ENCODE results near the gene VANGL2. TPM values are rescaled to one million over a fixed set of nuclear protein-coding genes. Genes with fewer than 3 reads are reported as not detected.
A peak's percentile ranks its signal among the peaks of the same experiment; 100 is the strongest.

Gene VANGL2
- total and polyA plus RNA-seq, 9 of the 15 experiments (the other 6 are each of a cell fraction or from before 2014, with no cell fraction given) = 0.28 to 4.0 (median 0.98) TPM

- Histone ChIP-seq H2AFZ (ENCODE audit: low read depth, low read length) (peak overlapping the region; percentile 53), H3K79me2 (ENCODE audit: control insufficient read depth, insufficient read depth, low read length) (no peaks in the 10 kb centered on the region), H3K27ac (ENCODE audit: extremely low read depth, low read depth, low read length) (no peak overlapping the region), H3K9ac (ENCODE audit: insufficient read depth in 1 of 2, low read depth in 2 of 2, low read length in 2 of 2) (no peak overlapping the region), H3K4me2 (ENCODE audit: insufficient read depth, low read length) (no peak overlapping the region), H3K9me1 (ENCODE audit: control insufficient read depth, insufficient read depth, low read length) (no peaks in the 10 kb centered on the region), H3K4me3 (no peak overlapping the region), H3K4me1 (replicated peaks in 1 of 2; ENCODE audit: control insufficient read depth in 2 of 2, insufficient read depth in 2 of 2, low read length in 2 of 2) (peaks cover 0 to 15% of the 10 kb centered on the region in 2 experiments; a peak in 3 of 5 replicates), H4K20me1 (replicated peaks; ENCODE audit: control insufficient read depth, insufficient read depth, low read length) (no peaks in the 10 kb centered on the region), H3K36me3 (ENCODE audit: control insufficient read depth, insufficient read depth, low read length) (no peaks in the 10 kb centered on the region), H3K27me3 (ENCODE audit: control insufficient read depth in 2 of 2, insufficient read depth in 2 of 2, low read length in 2 of 2) (no peaks in the 10 kb centered on the region), H3K9me3 (replicated peaks; ENCODE audit: control insufficient read depth, insufficient read depth, low read depth, low read length) (no peaks in the 10 kb centered on the region)
- no peak for ATAC-seq
- intact Hi-C loops (cut with micrococcal nuclease) = no loop called here
- in situ Hi-C loops (cut with MboI) = no loop called here
- no peak for DNase-seq (ENCODE audit: extremely low read depth in 1 of 4, low spot score in 3 of 4)
- ChIA-PET CTCF (ENCODE audit: low intra/inter-chr PET ratio) (no interaction called here), POLR2A (interaction anchor here (0.8 kb wide), 1 partner anchor 26 kb away, joined by 3 read pairs; no protein-coding TSS in a partner anchor)
- BruUV-seq (replicated peaks) = no TSS peak
- WGBS (ENCODE audit: insufficient coverage, low coverage, missing lambda C conversion rate) = 33% methylated on average over 1 of the region's 2 CpGs
- no peak for FAIRE-seq
- TF ChIP-seq PBX2 (CRISPR knock-in tag; IDR thresholded peaks at IDR 0.05; ENCODE audit: low read depth) (no peak), PBX2 (tag; conservative IDR thresholded peaks at IDR 0.05; ENCODE audit: low read depth) (peak; percentile 33), CCNT2 (IDR thresholded peaks at IDR 0.05; ENCODE audit: borderline replicate concordance, extremely low read depth, insufficient read length, low read depth, low read length) (no peak), SNIP1 (IDR thresholded peaks at IDR 0.05; ENCODE audit: low read depth) (no peak)
- TF ChIP-seq, protein P1, sequence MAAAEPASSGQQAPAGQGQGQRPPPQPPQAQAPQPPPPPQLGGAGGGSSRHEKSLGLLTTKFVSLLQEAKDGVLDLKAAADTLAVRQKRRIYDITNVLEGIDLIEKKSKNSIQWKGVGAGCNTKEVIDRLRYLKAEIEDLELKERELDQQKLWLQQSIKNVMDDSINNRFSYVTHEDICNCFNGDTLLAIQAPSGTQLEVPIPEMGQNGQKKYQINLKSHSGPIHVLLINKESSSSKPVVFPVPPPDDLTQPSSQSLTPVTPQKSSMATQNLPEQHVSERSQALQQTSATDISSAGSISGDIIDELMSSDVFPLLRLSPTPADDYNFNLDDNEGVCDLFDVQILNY (CRISPR knock-in tag; IDR thresholded peaks at IDR 0.05) = no peak
- TF ChIP-seq, protein P2, sequence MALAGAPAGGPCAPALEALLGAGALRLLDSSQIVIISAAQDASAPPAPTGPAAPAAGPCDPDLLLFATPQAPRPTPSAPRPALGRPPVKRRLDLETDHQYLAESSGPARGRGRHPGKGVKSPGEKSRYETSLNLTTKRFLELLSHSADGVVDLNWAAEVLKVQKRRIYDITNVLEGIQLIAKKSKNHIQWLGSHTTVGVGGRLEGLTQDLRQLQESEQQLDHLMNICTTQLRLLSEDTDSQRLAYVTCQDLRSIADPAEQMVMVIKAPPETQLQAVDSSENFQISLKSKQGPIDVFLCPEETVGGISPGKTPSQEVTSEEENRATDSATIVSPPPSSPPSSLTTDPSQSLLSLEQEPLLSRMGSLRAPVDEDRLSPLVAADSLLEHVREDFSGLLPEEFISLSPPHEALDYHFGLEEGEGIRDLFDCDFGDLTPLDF (CRISPR knock-in tag; IDR thresholded peaks at IDR 0.05) = no peak
These were observed 58.7 kb downstream of the VANGL2 start for GRCh38 chr1:160459056-160459455.

Measured in K562 (cell line).